Measurements from ENCODE around the gene SSR3. TPM values are rescaled to one million over a fixed set of nuclear protein-coding genes. Genes with fewer than 3 reads are reported as not detected.

Gene SSR3
- total RNA-seq, 2 experiments from 2014 or later = 63.3 to 158 TPM

GRCh38 chr3:156495816-156496215 is 59.1 kb downstream of the SSR3 start:
- H3K4me3 ChIP-seq (ENCODE audit: low read depth, low read length, poor library complexity, severe bottlenecking) = no peak overlapping the region
- no peak overlapping the region for H3K27ac ChIP-seq (ENCODE audit: low read depth, low read length, poor library complexity, severe bottlenecking)
- no peak for DNase-seq (ENCODE audit: low spot score)
- no peak overlapping the region for H3K4me2 ChIP-seq (ENCODE audit: low read length)
- no peak overlapping the region for H2AFZ ChIP-seq (ENCODE audit: low read length)
- no peaks in the 10 kb centered on the region for H3K36me3 ChIP-seq (ENCODE audit: insufficient read depth, low read length)
- CTCF ChIA-PET (ENCODE audit: unreplicated experiment) = no interaction called here
- no peaks in the 10 kb centered on the region for H3K9me2 ChIP-seq (ENCODE audit: insufficient read depth, low read length)
- TF ChIP-seq EZH2phosphoT487 (IDR thresholded peaks at IDR 0.05; ENCODE audit: borderline replicate concordance, low read depth, low read length) = no peak
- TF ChIP-seq CTCF (conservative IDR thresholded peaks at IDR 0.05; ENCODE audit: low read length) = no peak
- intact Hi-C loops (cut with micrococcal nuclease; ENCODE audit: unreplicated experiment) = no loop called here
- H3K79me2 ChIP-seq (ENCODE audit: insufficient read depth, low read depth, low read length) = no peaks in the 10 kb centered on the region
- peaks cover 21% of the 10 kb centered on the region; the same call in 1 of the 2 replicates for H3K9me3 ChIP-seq (ENCODE audit: low read length)
- POLR2A ChIA-PET = no interaction called here
- no peaks in the 10 kb centered on the region for H3K4me1 ChIP-seq (ENCODE audit: insufficient read depth, low read length, poor library complexity, severe bottlenecking)
- H4K20me1 ChIP-seq (ENCODE audit: insufficient read depth, low read length) = no peaks in the 10 kb centered on the region
- no TSS peak for BruUV-seq (replicated peaks)

GRCh38 chr3:156493887-156494286 is 61.0 kb downstream of the SSR3 start:
- no peak for DNase-seq (ENCODE audit: low spot score)
- POLR2A ChIA-PET = no interaction called here
- peaks cover 13% of the 10 kb centered on the region; the same call in 1 of the 2 replicates for H3K9me3 ChIP-seq (ENCODE audit: low read length)
- H3K4me1 ChIP-seq (ENCODE audit: insufficient read depth, low read length, poor library complexity, severe bottlenecking) = no peaks in the 10 kb centered on the region
- BruUV-seq (replicated peaks) = no TSS peak
- CTCF ChIA-PET (ENCODE audit: unreplicated experiment) = no interaction called here
- no peaks in the 10 kb centered on the region for H3K36me3 ChIP-seq (ENCODE audit: insufficient read depth, low read length)
- intact Hi-C loops (cut with micrococcal nuclease; ENCODE audit: unreplicated experiment) = no loop called here
- no peak for TF ChIP-seq CTCF (conservative IDR thresholded peaks at IDR 0.05; ENCODE audit: low read length)
- TF ChIP-seq EZH2phosphoT487 (IDR thresholded peaks at IDR 0.05; ENCODE audit: borderline replicate concordance, low read depth, low read length) = no peak
- no peaks in the 10 kb centered on the region for H3K9me2 ChIP-seq (ENCODE audit: insufficient read depth, low read length)
- H2AFZ ChIP-seq (ENCODE audit: low read length) = no peak overlapping the region
- H3K79me2 ChIP-seq (ENCODE audit: insufficient read depth, low read depth, low read length) = no peaks in the 10 kb centered on the region
- no peak overlapping the region for H3K27ac ChIP-seq (ENCODE audit: low read depth, low read length, poor library complexity, severe bottlenecking)
- H3K4me2 ChIP-seq (ENCODE audit: low read length) = no peak overlapping the region
- no peak overlapping the region for H3K4me3 ChIP-seq (ENCODE audit: low read depth, low read length, poor library complexity, severe bottlenecking)
- H4K20me1 ChIP-seq (ENCODE audit: insufficient read depth, low read length) = no peaks in the 10 kb centered on the region

- no peaks in the 10 kb centered on the region for H3K4me1 ChIP-seq (ENCODE audit: insufficient read depth, low read length, poor library complexity, severe bottlenecking)
- no peak overlapping the region for H3K4me3 ChIP-seq (ENCODE audit: low read depth, low read length, poor library complexity, severe bottlenecking)
- DNase-seq (ENCODE audit: low spot score) = no peak
- no peak for TF ChIP-seq CTCF (conservative IDR thresholded peaks at IDR 0.05; ENCODE audit: low read length)
- no peaks in the 10 kb centered on the region for H3K36me3 ChIP-seq (ENCODE audit: insufficient read depth, low read length)
- ChIA-PET POLR2A (interaction anchor here (0.6 to 1.5 kb wide), 3 partner anchors 9 to 131 kb away, joined by 4 to 5 read pairs (median 4); no protein-coding TSS in a partner anchor), CTCF (ENCODE audit: unreplicated experiment) (interaction anchor here (0.9 kb wide), 1 partner anchor 9 kb away, joined by 3 read pairs; no protein-coding TSS in a partner anchor)
- intact Hi-C loops (cut with micrococcal nuclease; ENCODE audit: unreplicated experiment) = no loop called here
- no peak overlapping the region for H3K27ac ChIP-seq (ENCODE audit: low read depth, low read length, poor library complexity, severe bottlenecking)
- H3K9me2 ChIP-seq (ENCODE audit: insufficient read depth, low read length) = no peaks in the 10 kb centered on the region
- H3K9me3 ChIP-seq (ENCODE audit: low read length) = peaks cover 7% of the 10 kb centered on the region; the same call in 1 of the 2 replicates
- H3K4me2 ChIP-seq (ENCODE audit: low read length) = no peak overlapping the region
- BruUV-seq (replicated peaks) = no TSS peak
- H2AFZ ChIP-seq (ENCODE audit: low read length) = no peak overlapping the region
- no peaks in the 10 kb centered on the region for H4K20me1 ChIP-seq (ENCODE audit: insufficient read depth, low read length)
- no peaks in the 10 kb centered on the region for H3K79me2 ChIP-seq (ENCODE audit: insufficient read depth, low read depth, low read length)
These were observed 62.1 kb downstream of the SSR3 start for GRCh38 chr3:156492801-156493261.

All from OCI-LY7 (cell line).